Measurements from ENCODE around the gene ENTREP3.
"Not testable (repeated sequence)": the region's sequence is repeated elsewhere in the genome, so short reads cannot be mapped to it uniquely, and the experiment has no call there.

ENTREP3 gene

DNA sequence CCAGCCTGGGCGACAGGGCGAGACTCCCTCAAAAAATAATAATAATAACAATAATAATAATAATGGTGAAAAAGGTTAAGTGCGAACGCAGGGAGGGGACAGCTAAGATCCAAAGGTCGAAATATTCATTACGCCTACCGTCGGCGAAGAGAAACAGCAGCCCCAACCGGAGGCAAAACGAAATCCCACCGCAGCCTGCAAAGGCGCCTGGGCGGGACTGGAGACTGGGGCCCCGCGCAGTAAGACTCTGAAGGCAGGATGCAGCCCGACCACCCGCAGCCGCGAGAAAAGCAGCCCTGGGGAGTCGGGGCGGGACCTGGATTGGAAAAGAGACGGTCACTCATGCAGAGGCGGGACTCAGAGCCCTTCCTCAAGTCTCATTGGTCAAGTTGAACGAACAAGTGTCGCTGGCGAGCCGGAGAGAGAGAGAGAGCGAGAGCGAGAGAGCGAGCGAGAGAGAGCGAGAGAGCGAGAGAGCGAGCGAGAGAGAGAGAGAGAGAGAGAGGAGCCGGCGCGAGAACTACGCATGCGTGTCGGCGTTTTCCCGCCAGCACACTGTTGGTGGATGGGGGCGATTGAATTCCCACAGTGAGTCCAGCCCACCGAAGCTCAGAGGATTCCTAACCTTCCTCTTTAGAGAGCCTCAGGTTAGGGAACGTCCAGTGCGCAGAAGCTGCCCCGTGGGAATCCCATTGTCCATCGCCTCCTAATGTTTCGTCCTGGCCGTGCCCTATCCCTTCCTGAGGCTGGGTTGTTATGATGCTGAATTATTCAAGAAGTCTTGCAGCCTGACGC, 10.7 kb downstream of the ENTREP3 start:
- TF ChIP-seq ARNT (IDR thresholded peaks at IDR 0.05), result peak; percentile 95
- TF ChIP-seq, protein P1, sequence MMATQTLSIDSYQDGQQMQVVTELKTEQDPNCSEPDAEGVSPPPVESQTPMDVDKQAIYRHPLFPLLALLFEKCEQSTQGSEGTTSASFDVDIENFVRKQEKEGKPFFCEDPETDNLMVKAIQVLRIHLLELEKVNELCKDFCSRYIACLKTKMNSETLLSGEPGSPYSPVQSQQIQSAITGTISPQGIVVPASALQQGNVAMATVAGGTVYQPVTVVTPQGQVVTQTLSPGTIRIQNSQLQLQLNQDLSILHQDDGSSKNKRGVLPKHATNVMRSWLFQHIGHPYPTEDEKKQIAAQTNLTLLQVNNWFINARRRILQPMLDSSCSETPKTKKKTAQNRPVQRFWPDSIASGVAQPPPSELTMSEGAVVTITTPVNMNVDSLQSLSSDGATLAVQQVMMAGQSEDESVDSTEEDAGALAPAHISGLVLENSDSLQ (IDR thresholded peaks at IDR 0.05), result peak; percentile 98
- TF ChIP-seq SUZ12 (IDR thresholded peaks at IDR 0.05), result no peak
- TF ChIP-seq CTBP1 (IDR thresholded peaks at IDR 0.05; ENCODE audit: borderline replicate concordance), result peak; percentile 99
- TF ChIP-seq L3MBTL2 (conservative IDR thresholded peaks at IDR 0.05), result peak; percentile 98
- peak; percentile 94 for TF ChIP-seq FOXM1 (IDR thresholded peaks at IDR 0.05; ENCODE audit: borderline replicate concordance)
- TF ChIP-seq TARDBP (IDR thresholded peaks at IDR 0.05), result peak; percentile 65; the same call in 1 of the 2 replicates
- TF ChIP-seq LEF1 (IDR thresholded peaks at IDR 0.05; ENCODE audit: borderline replicate concordance), result no peak
- ChIA-PET POLR2A (interaction anchor here (0.7 to 5.7 kb wide), 28 partner anchors 8 to 500 kb away, joined by 3 to 43 read pairs (median 4); partner anchors contain the start of genes CLK2, ENTREP3, FDPS and HCN3), CTCF (interaction anchor here (0.6 to 1.2 kb wide), 5 partner anchors 20 to 1375 kb away, joined by 3 to 7 read pairs (median 4); partner anchors contain the start of gene HAPLN2)
- DNase-seq (ENCODE audit: extremely low spot score), result peak; percentile 96

DNA sequence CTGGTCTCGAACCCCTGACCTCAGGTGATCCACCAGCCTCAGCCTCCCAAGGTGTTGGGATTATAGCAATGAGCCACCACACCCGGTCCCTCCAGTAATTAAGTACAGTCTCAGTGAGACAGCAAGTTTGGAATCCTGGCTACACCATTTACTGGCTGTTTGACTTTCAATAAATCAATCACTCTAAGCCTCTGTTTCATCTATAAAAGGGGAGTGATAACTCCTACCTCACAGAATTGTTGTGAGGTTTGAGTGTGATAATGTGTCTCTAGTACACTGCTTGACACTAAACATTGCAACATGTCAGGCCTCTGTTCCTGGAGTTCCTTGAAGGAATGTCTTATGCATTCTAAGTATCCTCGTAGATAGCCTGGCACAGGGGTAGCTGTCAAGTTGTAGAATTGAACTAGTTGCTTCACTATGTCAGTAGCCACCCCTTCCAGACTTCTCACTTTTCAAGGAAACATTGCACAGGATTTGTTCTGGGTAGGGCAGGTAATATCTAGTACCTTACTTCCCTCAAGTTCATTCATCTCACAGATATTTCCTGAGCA, 12.4 kb downstream of the ENTREP3 start:
- TF ChIP-seq, protein P1 (IDR thresholded peaks at IDR 0.05), result peak; percentile 74
- TF ChIP-seq ZNF384 (IDR thresholded peaks at IDR 0.05) (no peak), SUZ12 (IDR thresholded peaks at IDR 0.05) (no peak)
- ChIA-PET CTCF (interaction anchor here (0.7 to 3.8 kb wide), 2 partner anchors 8 to 157 kb away, joined by 4 to 28 read pairs; no protein-coding TSS in a partner anchor), POLR2A (interaction anchor here (1.0 to 5.7 kb wide), 9 partner anchors 9 to 81 kb away, joined by 3 to 43 read pairs (median 15); partner anchors contain the start of genes HCN3, KRTCAP2, MTX1 and SCAMP3)
- DNase-seq (ENCODE audit: extremely low spot score), result no peak

DNA sequence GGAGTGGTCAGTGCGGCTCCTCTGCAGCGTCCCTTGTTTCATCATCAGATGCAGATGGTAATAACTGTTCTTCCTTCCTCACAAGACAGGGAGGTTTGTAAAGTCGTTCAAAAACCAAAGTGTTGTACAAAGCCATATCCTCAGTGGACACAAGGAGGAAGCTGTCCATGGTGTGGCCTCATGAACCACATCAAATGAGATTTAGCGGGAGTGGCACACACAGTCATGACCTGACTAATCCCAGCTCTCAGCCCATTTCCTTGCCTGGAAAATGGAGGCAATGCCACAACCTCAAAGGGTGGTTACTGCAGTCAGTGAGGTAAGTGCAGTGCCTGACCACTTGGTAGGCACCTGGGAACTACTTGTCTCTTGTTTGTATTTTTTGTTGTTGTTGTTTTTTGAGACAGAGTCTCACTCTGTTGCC, 13.4 kb downstream of the ENTREP3 start:
- ChIA-PET POLR2A (interaction anchor here (0.8 to 5.7 kb wide), 7 partner anchors 9 to 82 kb away, joined by 3 to 43 read pairs (median 5); partner anchors contain the start of genes KRTCAP2, MTX1 and THBS3), CTCF (interaction anchor here (1.5 to 3.8 kb wide), 3 partner anchors 9 to 69 kb away, joined by 4 to 28 read pairs (median 6); partner anchors contain the start of gene KRTCAP2)

DNA sequence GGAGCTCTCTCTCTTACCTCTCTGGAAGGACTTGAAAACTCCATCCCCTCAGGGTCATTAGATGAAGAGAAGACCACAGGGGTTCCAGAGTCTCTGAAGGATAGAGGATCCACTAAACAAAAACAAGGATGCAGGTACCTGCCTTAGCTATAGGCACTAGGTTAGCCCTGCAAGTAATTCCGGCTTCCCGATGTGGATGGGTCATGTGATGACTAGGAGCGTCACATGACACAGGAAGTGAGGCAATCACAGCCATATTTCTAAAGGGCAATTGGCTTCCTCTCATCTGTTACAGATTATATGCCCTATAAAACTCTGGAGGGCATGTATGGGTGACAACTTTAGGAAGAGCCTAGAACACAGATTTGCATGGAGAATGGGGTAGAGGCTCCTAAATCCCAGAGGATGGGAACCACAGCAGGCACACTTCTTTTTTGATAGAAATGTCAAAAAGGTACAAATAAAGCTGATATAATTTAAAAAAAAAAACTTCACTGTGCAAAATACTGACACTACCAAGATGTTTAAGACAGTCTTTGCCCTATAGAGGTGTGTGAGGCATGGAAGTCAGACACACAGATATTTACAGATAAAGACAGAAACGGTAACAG, 14.1 kb downstream of the ENTREP3 start:
- ChIA-PET POLR2A (interaction anchor here (0.6 to 5.7 kb wide), 8 partner anchors 10 to 482 kb away, joined by 3 to 43 read pairs (median 4); partner anchors contain the start of genes KRTCAP2, MTX1 and THBS3), CTCF (interaction anchor here (1.5 to 3.8 kb wide), 3 partner anchors 10 to 68 kb away, joined by 4 to 28 read pairs (median 6); partner anchors contain the start of gene KRTCAP2)
- peak; percentile 84 for DNase-seq (ENCODE audit: extremely low spot score)
- TF ChIP-seq, protein P1 (IDR thresholded peaks at IDR 0.05), result peak; percentile 22; the same call in 1 of the 2 replicates
- TF ChIP-seq NFRKB (IDR thresholded peaks at IDR 0.05) (peak; percentile 61; the same call in 1 of the 2 replicates), ELF4 (IDR thresholded peaks at IDR 0.05) (peak; percentile 91), L3MBTL2 (conservative IDR thresholded peaks at IDR 0.05) (peak; percentile 47), ZNF384 (IDR thresholded peaks at IDR 0.05) (peak; percentile 87), FOXM1 (IDR thresholded peaks at IDR 0.05; ENCODE audit: borderline replicate concordance) (no peak; the same call in 1 of the 2 replicates), TARDBP (IDR thresholded peaks at IDR 0.05) (no peak), HDGF (IDR thresholded peaks at IDR 0.05; ENCODE audit: borderline replicate concordance) (no peak)

More for the DNA sequence above, 13.4 kb downstream of the ENTREP3 start:
- TF ChIP-seq SP1 (IDR thresholded peaks at IDR 0.05) (no peak), CTBP1 (IDR thresholded peaks at IDR 0.05; ENCODE audit: borderline replicate concordance) (no peak), SUZ12 (IDR thresholded peaks at IDR 0.05) (no peak), NFRKB (IDR thresholded peaks at IDR 0.05) (no peak), ARNT (IDR thresholded peaks at IDR 0.05) (no peak), LEF1 (IDR thresholded peaks at IDR 0.05; ENCODE audit: borderline replicate concordance) (no peak), TARDBP (IDR thresholded peaks at IDR 0.05) (no peak), FOXA1 (IDR thresholded peaks at IDR 0.05) (no peak), FOXM1 (IDR thresholded peaks at IDR 0.05; ENCODE audit: borderline replicate concordance) (no peak)
- TF ChIP-seq, protein P1 (IDR thresholded peaks at IDR 0.05), result no peak
- DNase-seq (ENCODE audit: extremely low spot score), result no peak

DNA sequence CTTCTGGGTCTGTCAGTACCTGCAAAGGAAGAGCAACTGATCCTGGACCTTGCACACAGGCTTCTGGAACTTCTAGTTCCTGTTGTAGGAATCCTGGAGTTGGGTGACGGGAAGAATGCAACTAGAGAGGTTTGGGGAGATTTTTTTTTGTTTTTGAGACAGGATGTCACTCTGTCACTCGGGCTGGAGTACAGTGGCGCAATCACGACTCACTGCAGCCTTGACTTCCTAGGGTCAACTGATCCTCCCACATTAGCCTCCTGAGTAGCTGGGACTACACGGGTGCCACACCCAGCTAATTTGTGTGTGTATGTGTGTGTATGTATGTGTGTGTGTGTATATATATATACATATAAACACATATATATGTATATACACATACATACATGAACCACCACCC, 18.8 kb downstream of the ENTREP3 start:
- no peak for TF ChIP-seq TARDBP (IDR thresholded peaks at IDR 0.05)
- no peak for TF ChIP-seq CTBP1 (IDR thresholded peaks at IDR 0.05; ENCODE audit: borderline replicate concordance)
- no peak for TF ChIP-seq FOXM1 (IDR thresholded peaks at IDR 0.05; ENCODE audit: borderline replicate concordance)
- TF ChIP-seq FOXA1 (IDR thresholded peaks at IDR 0.05), result no peak
- TF ChIP-seq HDGF (IDR thresholded peaks at IDR 0.05; ENCODE audit: borderline replicate concordance), result no peak
- no peak for TF ChIP-seq SP1 (IDR thresholded peaks at IDR 0.05)
- TF ChIP-seq ARNT (IDR thresholded peaks at IDR 0.05), result no peak
- TF ChIP-seq, protein P1 (IDR thresholded peaks at IDR 0.05), result no peak
- no peak for TF ChIP-seq ELF4 (IDR thresholded peaks at IDR 0.05)
- no peak for TF ChIP-seq SUZ12 (IDR thresholded peaks at IDR 0.05)
- TF ChIP-seq L3MBTL2 (conservative IDR thresholded peaks at IDR 0.05), result no peak
- no peak for TF ChIP-seq NFRKB (IDR thresholded peaks at IDR 0.05)
- no peak for TF ChIP-seq LEF1 (IDR thresholded peaks at IDR 0.05; ENCODE audit: borderline replicate concordance)
- no peak for TF ChIP-seq FOXK2 (IDR thresholded peaks at IDR 0.05)
- no peak for TF ChIP-seq BHLHE40 (IDR thresholded peaks at IDR 0.05; ENCODE audit: borderline replicate concordance)
- no peak for TF ChIP-seq ZNF384 (IDR thresholded peaks at IDR 0.05)
- ChIA-PET POLR2A (interaction anchor here (1.5 kb wide), 1 partner anchor 8 kb away, joined by 3 read pairs; no protein-coding TSS in a partner anchor), CTCF (no interaction called here)
- DNase-seq (ENCODE audit: extremely low spot score), result no peak

DNA sequence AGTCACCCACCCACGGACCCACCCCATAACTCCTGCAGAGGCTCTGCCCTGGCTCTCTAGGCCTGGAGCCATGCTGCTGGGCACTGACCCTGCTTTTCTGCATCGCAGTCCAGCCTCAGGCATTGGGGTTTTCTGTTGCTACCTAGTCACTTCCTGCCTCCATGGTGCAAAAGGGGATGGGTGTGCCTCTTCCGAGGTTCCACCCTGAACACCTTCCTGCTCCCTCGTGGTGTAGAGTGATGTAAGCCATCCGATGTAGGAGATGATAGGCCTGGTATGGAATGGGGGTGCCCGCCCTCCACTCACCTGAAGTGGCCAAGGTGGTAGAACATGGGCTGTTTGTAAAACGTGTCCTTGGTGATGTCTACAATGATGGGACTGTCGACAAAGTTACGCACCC, 19.9 kb downstream of the ENTREP3 start:
- POLR2A ChIA-PET; DNase-seq (ENCODE audit: extremely low spot score): not testable (repeated sequence)
- CTCF ChIA-PET, result interaction anchor here (0.6 kb wide), 1 partner anchor 170 kb away, joined by 7 read pairs; no protein-coding TSS in a partner anchor

DNA sequence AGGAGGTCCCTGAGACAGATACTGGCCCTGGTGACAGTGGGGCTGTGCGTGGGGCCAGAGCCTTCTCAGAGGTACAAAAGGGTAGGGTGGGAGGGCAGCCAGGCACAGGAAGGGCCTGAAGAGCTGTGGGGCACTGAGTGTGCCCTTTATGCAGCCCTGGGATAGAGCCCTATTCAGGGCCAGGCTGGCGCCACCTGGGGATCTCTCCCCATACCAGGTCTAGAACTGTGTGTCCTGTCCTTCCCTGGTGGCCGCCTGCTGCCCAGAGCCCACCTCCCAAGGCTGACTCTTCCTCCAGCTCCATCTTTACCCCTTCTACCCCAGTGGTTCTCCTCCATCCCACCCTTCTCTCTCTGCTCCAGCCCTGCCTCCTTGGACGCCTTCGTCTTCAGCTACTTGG, 21.8 kb downstream of the ENTREP3 start:
- POLR2A ChIA-PET; CTCF ChIA-PET; DNase-seq (ENCODE audit: extremely low spot score): not testable (repeated sequence)

Data from HEK293T (cell line).